Omental fat pad (tissue), 4 donors: Measurements from ENCODE around the gene CCDC85C. TPM values are rescaled to one million over a fixed set of nuclear protein-coding genes. Genes with fewer than 3 reads are reported as not detected.

Source experiments
- ATAC-seq: fragments of 150-250 bp; one replicate; pipeline ENCODE4 v1.9.1; 2016; ENCODE audit warnings: mild to moderate bottlenecking, moderate library complexity; ENCODE audit not compliant: low FRiP score
- DNase-seq: peaks from one replicate; pipeline ENCODE4 v3.0.0-alpha.2; 2019; ENCODE audit warnings: low spot score
- CTCF ChIP-seq, 3 donors: fragments of 450-650 bp; IDR thresholded peaks; one replicate each; pipeline ENCODE4 v1.5.1; 2016 to 2017; ENCODE audit warnings: antibody characterized with exemption in 3 of 3, mild to moderate bottlenecking in 3 of 3, moderate library complexity in 2 of 3
- total RNA-seq, 4 donors: library from RNA; depleted of rRNA; stranded (reverse); fragments of >200 nt; gene quantifications; one replicate each; pipeline ENCODE4 v1.1.0, GENCODE V29; 2016

Gene CCDC85C
- total RNA-seq, 4 donors from 2014 or later, result 3.3 to 17.7 (median 8.3) TPM

GRCh38 chr14:99523704-99524055 lies 80.3 kb downstream of the CCDC85C start:
- no peak for TF ChIP-seq CTCF (IDR thresholded peaks at IDR 0.05)
- ATAC-seq, result no peak
- DNase-seq, result no peak

GRCh38 chr14:99522934-99523703 lies 80.9 kb downstream of the CCDC85C start:
- ATAC-seq, result no peak
- no peak for TF ChIP-seq CTCF (IDR thresholded peaks at IDR 0.05)
- DNase-seq, result no peak

GRCh38 chr14:99522457-99522891 lies 81.5 kb downstream of the CCDC85C start:
- DNase-seq (no peak), ATAC-seq (peak; percentile 52)
- TF ChIP-seq CTCF (IDR thresholded peaks at IDR 0.05), result no peak

GRCh38 chr14:99522025-99522401 lies 82.0 kb downstream of the CCDC85C start:
- no peak for DNase-seq
- no peak for TF ChIP-seq CTCF (IDR thresholded peaks at IDR 0.05)

GRCh38 chr14:99521176-99522024 lies 82.6 kb downstream of the CCDC85C start:
- ATAC-seq (no peak), DNase-seq (no peak)
- TF ChIP-seq CTCF (IDR thresholded peaks at IDR 0.05), result no peak

More at GRCh38 chr14:99522025-99522401, 82.0 kb downstream of the CCDC85C start:
- no peak for ATAC-seq

GRCh38 chr14:99520571-99521081 lies 83.4 kb downstream of the CCDC85C start:
- DNase-seq, result no peak
- no peak for ATAC-seq
- TF ChIP-seq CTCF (IDR thresholded peaks at IDR 0.05), result no peak
